HepG2 (cell line): ENCODE results near the gene GTPBP6. TPM values are rescaled to one million over a fixed set of nuclear protein-coding genes. Genes with fewer than 3 reads are reported as not detected.

Experiments used
- ETV5 ChIP-seq: IDR thresholded peaks from 2 replicates; pipeline ENCODE4 v1.6.1; 2018; ENCODE audit warnings: missing biosample characterization, missing genetic modification reagents, inconsistent platforms, borderline replicate concordance
- HNF1B ChIP-seq: sonication (generic); formaldehyde crosslinking; IDR thresholded peaks from 2 replicates; pipeline ENCODE4 v1.5.1; 2020; ENCODE audit warnings: mild to moderate bottlenecking, moderate library complexity, missing genetic modification reagents
- KLF16 ChIP-seq, 2 experiments: sonication (generic) in 1 of 2; formaldehyde crosslinking in 1 of 2; IDR thresholded peaks; 2 replicates each; pipeline versions ENCODE4 v1.6.1 to v1.8.0; 2016 to 2023; ENCODE audit warnings: missing genetic modification reagents in 2 of 2, missing compliant biosample characterization in 1 of 2
- MAFK ChIP-seq, 2 experiments: IDR thresholded peaks in 1 of 2; conservative IDR thresholded peaks in 1 of 2; 2 replicates each; pipeline ENCODE4 v1.6.1; 2011; ENCODE audit warnings: improper control_type of control experiment in 2 of 2, low read length in 2 of 2
- NR2F6 ChIP-seq, 2 experiments: IDR thresholded peaks; 2 replicates each; pipeline ENCODE4 v1.6.1; 2016; ENCODE audit warnings: antibody characterized with exemption in 1 of 2, mild to moderate bottlenecking in 1 of 2
- PITX1 ChIP-seq: sonication (generic); formaldehyde crosslinking; IDR thresholded peaks from 2 replicates; pipeline ENCODE4 v1.5.1; 2020; ENCODE audit warnings: mild to moderate bottlenecking, missing genetic modification reagents
- SMAD9 ChIP-seq: sonication (generic); formaldehyde crosslinking; IDR thresholded peaks from 2 replicates; pipeline ENCODE4 v1.5.1; 2020; ENCODE audit warnings: mild to moderate bottlenecking, missing genetic modification reagents
- ZNF335 ChIP-seq: sonication (generic); formaldehyde crosslinking; IDR thresholded peaks from 2 replicates; pipeline ENCODE4 v1.4.0; 2020; ENCODE audit warnings: missing genetic modification reagents
- ZNF432 ChIP-seq: sonication (generic); formaldehyde crosslinking; IDR thresholded peaks from 2 replicates; pipeline ENCODE4 v1.5.0; 2020; ENCODE audit warnings: missing genetic modification reagents, mild to moderate bottlenecking, borderline replicate concordance
- ZNF446 ChIP-seq: sonication (generic); formaldehyde crosslinking; IDR thresholded peaks from 2 replicates; pipeline ENCODE4 v1.5.0; 2020; ENCODE audit warnings: mild to moderate bottlenecking, missing genetic modification reagents
- ZNF564 ChIP-seq: sonication (generic); formaldehyde crosslinking; IDR thresholded peaks from 2 replicates; pipeline ENCODE4 v1.8.1; 2023; ENCODE audit warnings: mild to moderate bottlenecking, missing genetic modification reagents
- ZNF609 ChIP-seq: sonication (generic); formaldehyde crosslinking; IDR thresholded peaks from 2 replicates; pipeline ENCODE4 v1.4.0; 2020; ENCODE audit warnings: mild to moderate bottlenecking, missing genetic modification reagents, borderline replicate concordance
- polyA plus RNA-seq, 8 experiments: library from polyadenylated mRNA; depleted of rRNA in 3 of 8; stranded (reverse) in 7 of 8; unstranded in 1 of 8; fragments of >200 nt; fragmentation: Illumina TruSeq in 4 of 8; extraction: Trizol in 4 of 8; gene quantifications; 2 replicates each; pipeline versions ENCODE4 v1.2.1 to v1.2.3, GENCODE V29; 2011 to 2016; ENCODE audit warnings: low read depth in 4 of 8, missing spikeins in 1 of 8, mixed read lengths in 1 of 8; ENCODE audit not compliant: insufficient read depth in 1 of 8
- total RNA-seq, 5 experiments: library from RNA; depleted of rRNA; stranded (reverse); fragments of >200 nt; fragmentation: Illumina TruSeq; extraction: Trizol; gene quantifications; 2 replicates each; pipeline ENCODE4 v1.2.3, GENCODE V29; 2016; ENCODE audit warnings: low read depth in 1 of 5
- TF ChIP-seq, protein P1 (sequence below): sonication (generic); formaldehyde crosslinking; IDR thresholded peaks from 2 replicates; pipeline ENCODE4 v1.5.0; 2020; ENCODE audit warnings: mild to moderate bottlenecking, missing genetic modification reagents
- TF ChIP-seq, protein P2 (sequence below), 2 experiments: sonication (generic) in 1 of 2; formaldehyde crosslinking in 1 of 2; IDR thresholded peaks; 2 replicates each; pipeline versions ENCODE4 v1.4.0 to v1.6.1; 2016 to 2020; ENCODE audit warnings: borderline replicate concordance in 1 of 2, low read depth in 1 of 2, mild to moderate bottlenecking in 1 of 2, missing genetic modification reagents in 1 of 2

GTPBP6 gene
- total and polyA plus RNA-seq, 2 of the 13 experiments (the other 11 are each of a cell fraction or from before 2014, with no cell fraction given) = 20.2 to 39.6 TPM

- TF ChIP-seq, protein P1, sequence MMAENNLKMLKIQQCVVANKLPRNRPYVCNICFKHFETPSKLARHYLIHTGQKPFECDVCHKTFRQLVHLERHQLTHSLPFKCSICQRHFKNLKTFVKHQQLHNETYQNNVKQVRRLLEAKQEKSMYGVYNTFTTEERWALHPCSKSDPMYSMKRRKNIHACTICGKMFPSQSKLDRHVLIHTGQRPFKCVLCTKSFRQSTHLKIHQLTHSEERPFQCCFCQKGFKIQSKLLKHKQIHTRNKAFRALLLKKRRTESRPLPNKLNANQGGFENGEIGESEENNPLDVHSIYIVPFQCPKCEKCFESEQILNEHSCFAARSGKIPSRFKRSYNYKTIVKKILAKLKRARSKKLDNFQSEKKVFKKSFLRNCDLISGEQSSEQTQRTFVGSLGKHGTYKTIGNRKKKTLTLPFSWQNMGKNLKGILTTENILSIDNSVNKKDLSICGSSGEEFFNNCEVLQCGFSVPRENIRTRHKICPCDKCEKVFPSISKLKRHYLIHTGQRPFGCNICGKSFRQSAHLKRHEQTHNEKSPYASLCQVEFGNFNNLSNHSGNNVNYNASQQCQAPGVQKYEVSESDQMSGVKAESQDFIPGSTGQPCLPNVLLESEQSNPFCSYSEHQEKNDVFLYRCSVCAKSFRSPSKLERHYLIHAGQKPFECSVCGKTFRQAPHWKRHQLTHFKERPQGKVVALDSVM (CRISPR knock-in tag) = 0 out of 2 replicates have a peak, but pooled peaks have one; percentile 8
- 0 out of 4 replicates have a peak, but pooled peaks of 1 of the 2 experiments have one; percentile 20 for TF ChIP-seq KLF16 (CRISPR knock-in tag; IDR thresholded peaks at IDR 0.05)
- no peak for TF ChIP-seq ZNF432 (CRISPR knock-in tag)
- TF ChIP-seq PITX1 = peak; percentile 21; the same call in 1 of the 2 replicates
- TF ChIP-seq ETV5 (CRISPR knock-in tag) = peak; percentile 48; the same call in 1 of the 2 replicates
- peak; percentile 59; the same call in 1 of the 2 replicates for TF ChIP-seq HNF1B (CRISPR knock-in tag)
- TF ChIP-seq SMAD9 (CRISPR knock-in tag) = no peak
- TF ChIP-seq MAFK (conservative IDR thresholded peaks at IDR 0.05 in 1 of 2, IDR thresholded peaks at IDR 0.05 in 1 of 2; ENCODE audit: low read length in 2 of 2) = 0 out of 4 replicates have a peak, but pooled peaks of 1 of the 2 experiments have one; percentile 4
- TF ChIP-seq ZNF609 (CRISPR knock-in tag) = peak; percentile 36; the same call in 1 of the 2 replicates
- peak; percentile 77 for TF ChIP-seq NR2F6 (IDR thresholded peaks at IDR 0.05)
- TF ChIP-seq NR2F6 (CRISPR knock-in tag; IDR thresholded peaks at IDR 0.05) = peak; percentile 81
- TF ChIP-seq ZNF335 (CRISPR knock-in tag) = peak; percentile 58; the same call in 1 of the 2 replicates
- TF ChIP-seq ZNF564 = 0 out of 2 replicates have a peak, but pooled peaks have one; percentile 47
- TF ChIP-seq, protein P2, sequence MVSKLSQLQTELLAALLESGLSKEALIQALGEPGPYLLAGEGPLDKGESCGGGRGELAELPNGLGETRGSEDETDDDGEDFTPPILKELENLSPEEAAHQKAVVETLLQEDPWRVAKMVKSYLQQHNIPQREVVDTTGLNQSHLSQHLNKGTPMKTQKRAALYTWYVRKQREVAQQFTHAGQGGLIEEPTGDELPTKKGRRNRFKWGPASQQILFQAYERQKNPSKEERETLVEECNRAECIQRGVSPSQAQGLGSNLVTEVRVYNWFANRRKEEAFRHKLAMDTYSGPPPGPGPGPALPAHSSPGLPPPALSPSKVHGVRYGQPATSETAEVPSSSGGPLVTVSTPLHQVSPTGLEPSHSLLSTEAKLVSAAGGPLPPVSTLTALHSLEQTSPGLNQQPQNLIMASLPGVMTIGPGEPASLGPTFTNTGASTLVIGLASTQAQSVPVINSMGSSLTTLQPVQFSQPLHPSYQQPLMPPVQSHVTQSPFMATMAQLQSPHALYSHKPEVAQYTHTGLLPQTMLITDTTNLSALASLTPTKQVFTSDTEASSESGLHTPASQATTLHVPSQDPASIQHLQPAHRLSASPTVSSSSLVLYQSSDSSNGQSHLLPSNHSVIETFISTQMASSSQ (IDR thresholded peaks at IDR 0.05; ENCODE audit: low read depth) = no peak
- TF ChIP-seq, protein P2 (CRISPR knock-in tag; IDR thresholded peaks at IDR 0.05; ENCODE audit: borderline replicate concordance) = peak; percentile 75; the same call in 1 of the 2 replicates
- no peak for TF ChIP-seq ZNF446 (CRISPR knock-in tag)
Measured at GRCh38 chrX:261167-261918, 57.3 kb downstream of the GTPBP6 start (continued).
